ENCODE results near the gene CELSR1. TPM values are rescaled to one million over a fixed set of nuclear protein-coding genes. Genes with fewer than 3 reads are reported as not detected.
A peak's percentile ranks its signal among the peaks of the same experiment; 100 is the strongest.

CELSR1 gene
- total RNA-seq, 1 experiment from 2014 or later, result 37.6 TPM

- Histone ChIP-seq H3K27me3 (ENCODE audit: insufficient read depth, low read depth) (no peaks in the 10 kb centered on the region), H2AFZ (no peak overlapping the region), H3K79me2 (ENCODE audit: low read depth) (no peaks in the 10 kb centered on the region), H3K27ac (no peak overlapping the region), H4K20me1 (ENCODE audit: insufficient read depth) (no peaks in the 10 kb centered on the region), H3K9me3 (ENCODE audit: insufficient read depth, low read depth) (no peaks in the 10 kb centered on the region), H3F3A (ENCODE audit: insufficient read depth, low read depth) (peaks cover 11% of the 10 kb centered on the region; the same call in 1 of the 2 replicates), H3K4me1 (replicated peaks; ENCODE audit: insufficient read depth) (0 out of 2 replicates have a peak, but pooled peaks cover 3% of the 10 kb centered on the region), H3K36me3 (ENCODE audit: low read depth) (no peaks in the 10 kb centered on the region), H3K9me2 (ENCODE audit: insufficient read depth) (no peaks in the 10 kb centered on the region), H3K4me2 (no peak overlapping the region), H3K4me3 (no peak overlapping the region)
- DNase-seq, result no peak
- CTCF ChIA-PET, result no interaction called here
- intact Hi-C loops (cut with micrococcal nuclease; ENCODE audit: unreplicated experiment), result no loop called here
- TF ChIP-seq EZH2 (IDR thresholded peaks at IDR 0.05; ENCODE audit: low read depth) (no peak), CTCF (conservative IDR thresholded peaks at IDR 0.05) (no peak)
- no TSS peak for BruUV-seq (replicated peaks)
- POLR2A ChIA-PET (ENCODE audit: unreplicated experiment), result no interaction called here
Observed at GRCh38 chr22:46387748-46388147, 149.7 kb downstream of the CELSR1 start.

GRCh38 chr22:46386312-46386711, 151.1 kb downstream of the CELSR1 start:
- Histone ChIP-seq H3K4me2 (no peak overlapping the region), H3K4me3 (no peak overlapping the region), H3K79me2 (ENCODE audit: low read depth) (no peaks in the 10 kb centered on the region), H3K9me2 (ENCODE audit: insufficient read depth) (no peaks in the 10 kb centered on the region), H3K9me3 (ENCODE audit: insufficient read depth, low read depth) (no peaks in the 10 kb centered on the region), H3K27ac (no peak overlapping the region), H3K36me3 (ENCODE audit: low read depth) (no peaks in the 10 kb centered on the region), H3K4me1 (replicated peaks; ENCODE audit: insufficient read depth) (peaks cover 7% of the 10 kb centered on the region; the same call in 1 of the 2 replicates), H3F3A (ENCODE audit: insufficient read depth, low read depth) (peaks cover 11% of the 10 kb centered on the region; the same call in 1 of the 2 replicates), H4K20me1 (ENCODE audit: insufficient read depth) (no peaks in the 10 kb centered on the region), H3K27me3 (ENCODE audit: insufficient read depth, low read depth) (no peaks in the 10 kb centered on the region), H2AFZ (no peak overlapping the region)
- CTCF ChIA-PET, result no interaction called here
- DNase-seq, result no peak
- POLR2A ChIA-PET (ENCODE audit: unreplicated experiment), result no interaction called here
- intact Hi-C loops (cut with micrococcal nuclease; ENCODE audit: unreplicated experiment), result no loop called here
- BruUV-seq (replicated peaks), result no TSS peak
- TF ChIP-seq EZH2 (IDR thresholded peaks at IDR 0.05; ENCODE audit: low read depth) (no peak), CTCF (conservative IDR thresholded peaks at IDR 0.05) (peak; percentile 45; the same call in 1 of the 2 replicates)

- CTCF ChIA-PET, result no interaction called here
- H2AFZ ChIP-seq, result no peak overlapping the region
- intact Hi-C loops (cut with micrococcal nuclease; ENCODE audit: unreplicated experiment), result no loop called here
- DNase-seq, result no peak
- no peaks in the 10 kb centered on the region for H3K79me2 ChIP-seq (ENCODE audit: low read depth)
- peaks cover 28% of the 10 kb centered on the region for H3F3A ChIP-seq (ENCODE audit: insufficient read depth, low read depth)
- no peaks in the 10 kb centered on the region for H4K20me1 ChIP-seq (ENCODE audit: insufficient read depth)
- POLR2A ChIA-PET (ENCODE audit: unreplicated experiment), result no interaction called here
- H3K4me2 ChIP-seq, result no peak overlapping the region
- no peaks in the 10 kb centered on the region for H3K9me3 ChIP-seq (ENCODE audit: insufficient read depth, low read depth)
- no peaks in the 10 kb centered on the region for H3K36me3 ChIP-seq (ENCODE audit: low read depth)
- H3K9me2 ChIP-seq (ENCODE audit: insufficient read depth), result no peaks in the 10 kb centered on the region
- no TSS peak for BruUV-seq (replicated peaks)
- H3K4me1 ChIP-seq (replicated peaks; ENCODE audit: insufficient read depth), result peaks cover 30% of the 10 kb centered on the region
- H3K4me3 ChIP-seq, result no peak overlapping the region
- H3K27ac ChIP-seq, result no peak overlapping the region
- no peak for TF ChIP-seq EZH2 (IDR thresholded peaks at IDR 0.05; ENCODE audit: low read depth)
- no peak for TF ChIP-seq CTCF (conservative IDR thresholded peaks at IDR 0.05)
- no peaks in the 10 kb centered on the region for H3K27me3 ChIP-seq (ENCODE audit: insufficient read depth, low read depth)
Observed at GRCh38 chr22:46382524-46382923, 154.9 kb downstream of the CELSR1 start.
